ENCODE results near the gene SNAP47.

- TF ChIP-seq POLR2A (IDR thresholded peaks at IDR 0.05) (no peak), CTCF (IDR thresholded peaks at IDR 0.05) (no peak)
Observed at GRCh38 chr1:227767401-227768124, 32.3 kb downstream of the SNAP47 start.

All from body of pancreas (tissue), 4 donors.